IMR-90 (cell line): ENCODE measurements around the gene PDE6B. TPM values are rescaled to one million over a fixed set of nuclear protein-coding genes. Genes with fewer than 3 reads are reported as not detected.

Source experiments
- ATAC-seq: fragments of 200-7000 bp; cut with Tn5 transposase; 2 replicates; pipeline ENCODE4 v1.9.1; 2020; ENCODE audit warnings: low read depth, mild to moderate bottlenecking, moderate library complexity
- BruUV-seq: library from RNA; stranded (reverse); fragments of 400-500 nt; replicated peaks from 2 replicates; lab custom pipeline; 2021; lab: Mats Ljungman, UMichigan
- CTCF ChIA-PET: fragments of 300-600 bp; formaldehyde crosslinking; extraction: SDS; loops from one replicate; lab custom pipeline; 2021; ENCODE audit warnings: antibody characterized with exemption; lab: Yijun Ruan, JAX
- POLR2A ChIA-PET: fragments of 300-600 bp; sonication (Branson Sonifier 250); formaldehyde crosslinking; loops from one replicate; lab custom pipeline; 2022; ENCODE audit warnings: antibody characterized with exemption; ENCODE audit not compliant: unreplicated experiment; lab: Charles Lee
- DNase-seq: peaks from one replicate; pipeline ENCODE4 v3.0.0; 2013
- H2AFZ ChIP-seq: replicated peaks from 2 replicates; pipeline ENCODE3; 2013; ENCODE audit warnings: low read length, mild to moderate bottlenecking; ENCODE audit not compliant: poor library complexity
- H2AK5ac ChIP-seq: 2 replicates; pipeline ENCODE4 v1.6.1; 2013; ENCODE audit warnings: low read depth, low read length, inconsistent platforms
- H2AK9ac ChIP-seq: replicated peaks from 2 replicates; pipeline ENCODE3; 2013; ENCODE audit warnings: mild to moderate bottlenecking, low read depth, low read length, moderate library complexity; ENCODE audit not compliant: poor library complexity
- H2BK120ac ChIP-seq: 2 replicates; pipeline ENCODE4 v1.6.1; 2013; ENCODE audit warnings: low read depth, low read length, inconsistent platforms
- H2BK15ac ChIP-seq: 3 replicates; pipeline ENCODE4 v1.6.1; 2013; ENCODE audit warnings: low read depth, low read length, inconsistent platforms
- H2BK20ac ChIP-seq: 2 replicates; pipeline ENCODE4 v1.6.1; 2013; ENCODE audit warnings: low read depth, mild to moderate bottlenecking, inconsistent platforms, low read length, moderate library complexity
- H2BK5ac ChIP-seq: 2 replicates; pipeline ENCODE4 v1.6.1; 2013; ENCODE audit warnings: mild to moderate bottlenecking, low read depth, low read length, inconsistent platforms; ENCODE audit not compliant: poor library complexity, severe bottlenecking
- H3K14ac ChIP-seq: replicated peaks from 2 replicates; pipeline ENCODE4 v1.6.1; 2013; ENCODE audit warnings: low read depth, low read length, inconsistent platforms
- H3K18ac ChIP-seq: 2 replicates; pipeline ENCODE4 v1.6.1; 2013; ENCODE audit warnings: low read depth, low read length, control low read depth
- H3K23ac ChIP-seq: 2 replicates; pipeline ENCODE4 v1.6.1; 2013; ENCODE audit warnings: low read depth, low read length, inconsistent platforms
- H3K27ac ChIP-seq: 2 replicates; pipeline ENCODE4 v1.5.1; 2013; ENCODE audit warnings: mild to moderate bottlenecking, control low read depth, low read length; ENCODE audit not compliant: insufficient read depth
- H3K27me3 ChIP-seq: 2 replicates; pipeline ENCODE4 v1.6.1; 2013; ENCODE audit warnings: low read length; ENCODE audit not compliant: control insufficient read depth, insufficient read depth
- H3K36me3 ChIP-seq: 2 replicates; pipeline ENCODE4 v1.6.1; 2013; ENCODE audit warnings: low read length, mixed read lengths; ENCODE audit not compliant: control insufficient read depth, insufficient read depth
- H3K4ac ChIP-seq: 2 replicates; pipeline ENCODE4 v1.6.1; 2013; ENCODE audit warnings: low read depth, low read length, inconsistent platforms
- H3K4me1 ChIP-seq: 2 replicates; pipeline ENCODE4 v1.6.1; 2013; ENCODE audit warnings: low read length, mixed read lengths; ENCODE audit not compliant: control insufficient read depth, insufficient read depth
- H3K4me2 ChIP-seq: 2 replicates; pipeline ENCODE4 v1.6.1; 2013; ENCODE audit warnings: low read depth, mild to moderate bottlenecking, control low read depth, low read length, moderate library complexity
- H3K4me3 ChIP-seq: 2 replicates; pipeline ENCODE4 v1.5.1; 2013; ENCODE audit warnings: low read depth, mild to moderate bottlenecking, control low read depth, low read length, moderate library complexity; ENCODE audit not compliant: insufficient read depth
- H3K56ac ChIP-seq: 2 replicates; pipeline ENCODE4 v1.6.1; 2013; ENCODE audit warnings: low read length, inconsistent platforms; ENCODE audit not compliant: insufficient read depth; ENCODE audit errors: extremely low read depth
- H3K79me1 ChIP-seq, 2 experiments: 2 replicates each; pipeline ENCODE4 v1.6.1; 2013; ENCODE audit warnings: low read length in 2 of 2, inconsistent platforms in 1 of 2, low read depth in 1 of 2
- H3K9ac ChIP-seq: 2 replicates; pipeline ENCODE4 v1.6.1; 2013; ENCODE audit warnings: low read depth, low read length, control low read depth
- H3K9me1 ChIP-seq: 2 replicates; pipeline ENCODE4 v1.6.1; 2013; ENCODE audit warnings: low read length, inconsistent platforms; ENCODE audit not compliant: insufficient read depth
- H3K9me3 ChIP-seq: 2 replicates; pipeline ENCODE4 v1.6.1; 2013; ENCODE audit warnings: low read length; ENCODE audit not compliant: control insufficient read depth, insufficient read depth
- H4K20me1 ChIP-seq: 2 replicates; pipeline ENCODE4 v1.6.1; 2013; ENCODE audit warnings: low read length, inconsistent platforms; ENCODE audit not compliant: insufficient read depth
- H4K5ac ChIP-seq: 2 replicates; pipeline ENCODE4 v1.6.1; 2013; ENCODE audit warnings: mild to moderate bottlenecking, low read depth, low read length, control low read depth
- H4K8ac ChIP-seq, 2 experiments: 2 replicates each; pipeline ENCODE4 v1.6.1; 2013; ENCODE audit warnings: low read depth in 2 of 2, low read length in 2 of 2, control low read depth in 1 of 2, inconsistent platforms in 1 of 2
- H4K91ac ChIP-seq: 2 replicates; pipeline ENCODE4 v1.6.1; 2013; ENCODE audit warnings: low read depth, low read length, inconsistent platforms; ENCODE audit not compliant: insufficient read depth
- BHLHE40 ChIP-seq: fragments of 150-350 bp; IDR thresholded peaks from 2 replicates; pipeline ENCODE4 v1.6.1; 2016; ENCODE audit warnings: mild to moderate bottlenecking, low read depth, low read length
- CEBPB ChIP-seq: IDR thresholded peaks from 2 replicates; pipeline ENCODE4 v1.6.1; 2012; ENCODE audit warnings: low read depth, low read length, improper control_type of control experiment
- CHD1 ChIP-seq: IDR thresholded peaks from 2 replicates; pipeline ENCODE4 v1.6.1; 2012; ENCODE audit warnings: low read depth, low read length, improper control_type of control experiment
- MAFK ChIP-seq: IDR thresholded peaks from 2 replicates; pipeline ENCODE4 v1.6.1; 2012; ENCODE audit warnings: low read depth, low read length, improper control_type of control experiment
- MXI1 ChIP-seq: IDR thresholded peaks from 2 replicates; pipeline ENCODE4 v1.6.1; 2012; ENCODE audit warnings: low read depth, mild to moderate bottlenecking, low read length, moderate library complexity, borderline replicate concordance
- NFE2L2 ChIP-seq: fragments of 150-350 bp; IDR thresholded peaks from 2 replicates; pipeline ENCODE4 v1.6.1; 2016; ENCODE audit warnings: low read depth, mild to moderate bottlenecking, low read length
- POLR2A ChIP-seq: IDR thresholded peaks from 2 replicates; pipeline ENCODE4 v1.6.1; 2012; ENCODE audit warnings: mild to moderate bottlenecking, low read depth, low read length
- RAD21 ChIP-seq: IDR thresholded peaks from 2 replicates; pipeline ENCODE4 v1.6.1; 2012; ENCODE audit warnings: low read length, improper control_type of control experiment
- RCOR1 ChIP-seq: IDR thresholded peaks from 2 replicates; pipeline ENCODE4 v1.6.1; 2012; ENCODE audit warnings: mild to moderate bottlenecking, low read length, improper control_type of control experiment; ENCODE audit not compliant: insufficient replicate concordance
- RFX5 ChIP-seq: IDR thresholded peaks from 2 replicates; pipeline ENCODE4 v1.8.0; 2012; ENCODE audit warnings: low read depth, mild to moderate bottlenecking, low read length, moderate library complexity
- whole genome bisulfite sequencing, 2 experiments: methylation state at CpG; one replicate each; pipeline versions ENCODE4 v1.1.5 to v1.1.7; 2013; ENCODE audit warnings: missing lambda C conversion rate in 2 of 2; ENCODE audit not compliant: insufficient read length in 1 of 2; ENCODE audit errors: extremely low coverage in 2 of 2; 5-methylcytosine and 5-hydroxymethylcytosine counted together
- dilution Hi-C: fragments of 300-500 bp; cut with HindIII; formaldehyde crosslinking; loops from one replicate; pipeline ENCODE4 v1.14.3; 2018; ENCODE audit warnings: low sequenced_read_pairs; ENCODE audit not compliant: unreplicated experiment
- in situ Hi-C: fragments of 300-500 bp; cut with MboI; formaldehyde crosslinking; loops from 3 replicates; pipeline ENCODE4 v1.14.3; 2019; ENCODE audit warnings: low sequenced_read_pairs, inconsistent platforms, mixed read lengths
- intact Hi-C: fragments of 100-400 bp; cut with micrococcal nuclease; formaldehyde crosslinking; loops from 2 replicates; pipeline ENCODE4 v1.10.0; 2022
- polyA plus RNA-seq, 3 experiments: library from polyadenylated mRNA; depleted of rRNA; stranded (reverse); fragments of >200 nt; gene quantifications; 2 replicates each; pipeline ENCODE4 v1.2.3, GENCODE V29; 2012; ENCODE audit warnings: low replicate concordance in 1 of 3
- total RNA-seq: library from RNA; depleted of rRNA; stranded (reverse); fragments of >200 nt; gene quantifications from 2 replicates; pipeline ENCODE4 v1.2.3, GENCODE V29; 2012
- TF ChIP-seq, protein P1 (sequence below): conservative IDR thresholded peaks from 2 replicates; pipeline ENCODE4 v1.5.1; 2012; ENCODE audit warnings: mild to moderate bottlenecking, low read depth, low read length, improper control_type of control experiment
- TF ChIP-seq, protein P2 (sequence below): fragments of 150-350 bp; IDR thresholded peaks from 2 replicates; pipeline ENCODE4 v1.6.1; 2016; ENCODE audit warnings: low read depth, mild to moderate bottlenecking, low read length, moderate library complexity, borderline replicate concordance
- TF ChIP-seq, protein P3 (sequence below): fragments of 150-350 bp; IDR thresholded peaks from 2 replicates; pipeline ENCODE4 v1.6.1; 2017; ENCODE audit warnings: mild to moderate bottlenecking, antibody characterized with exemption, low read length, low read depth

The PDE6B gene
- total and polyA plus RNA-seq, 2 of the 4 experiments (the other 2 are of a cell fraction), result under 0.01 TPM; not detected in 1

DNA sequence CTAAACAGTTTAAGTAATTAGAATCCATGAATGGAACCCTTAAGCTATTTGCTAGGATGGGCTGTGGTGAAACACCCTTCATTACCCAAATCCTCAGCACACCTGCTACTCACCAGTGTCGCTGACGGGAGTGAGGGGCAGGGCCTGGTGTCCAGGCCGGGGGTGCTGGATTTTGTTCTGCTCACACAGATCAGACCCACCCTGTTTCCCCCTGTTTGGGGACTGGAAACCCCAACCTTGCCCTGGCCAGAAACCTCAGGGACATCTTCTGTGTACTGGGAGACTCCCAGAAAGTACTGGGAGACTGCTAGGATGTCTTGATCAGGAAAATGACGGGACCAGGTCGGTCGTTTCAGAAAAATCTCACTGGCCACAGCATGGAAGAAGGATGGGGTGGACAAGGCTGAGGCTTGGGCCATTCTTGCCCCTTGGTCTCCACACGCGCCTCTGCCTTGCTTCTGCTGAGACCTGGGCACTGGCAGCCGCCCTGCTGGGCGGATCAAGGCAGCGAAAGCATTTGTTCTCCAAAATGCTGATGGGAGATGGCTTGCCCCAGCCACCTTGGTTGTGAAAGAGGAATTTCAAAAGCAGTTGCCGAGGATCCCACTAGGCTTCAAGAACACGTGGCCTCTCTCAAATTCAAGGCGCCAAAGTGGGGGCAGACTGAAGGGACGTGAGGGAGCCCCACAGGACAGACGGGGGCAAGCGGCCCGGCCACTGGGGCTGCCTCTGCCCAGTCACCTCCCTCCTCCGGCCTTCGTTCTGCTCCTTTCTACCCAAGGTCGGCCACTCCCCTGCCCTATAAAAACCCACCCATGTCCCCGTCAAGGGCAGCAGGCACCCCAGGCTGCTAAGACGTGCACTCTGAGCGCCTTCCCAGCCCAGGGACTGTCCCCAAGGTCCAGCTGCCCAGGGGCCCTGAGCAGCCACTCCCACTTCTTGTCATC, 23.5 kb upstream of the PDE6B start (continued):
- TF ChIP-seq, protein P1, sequence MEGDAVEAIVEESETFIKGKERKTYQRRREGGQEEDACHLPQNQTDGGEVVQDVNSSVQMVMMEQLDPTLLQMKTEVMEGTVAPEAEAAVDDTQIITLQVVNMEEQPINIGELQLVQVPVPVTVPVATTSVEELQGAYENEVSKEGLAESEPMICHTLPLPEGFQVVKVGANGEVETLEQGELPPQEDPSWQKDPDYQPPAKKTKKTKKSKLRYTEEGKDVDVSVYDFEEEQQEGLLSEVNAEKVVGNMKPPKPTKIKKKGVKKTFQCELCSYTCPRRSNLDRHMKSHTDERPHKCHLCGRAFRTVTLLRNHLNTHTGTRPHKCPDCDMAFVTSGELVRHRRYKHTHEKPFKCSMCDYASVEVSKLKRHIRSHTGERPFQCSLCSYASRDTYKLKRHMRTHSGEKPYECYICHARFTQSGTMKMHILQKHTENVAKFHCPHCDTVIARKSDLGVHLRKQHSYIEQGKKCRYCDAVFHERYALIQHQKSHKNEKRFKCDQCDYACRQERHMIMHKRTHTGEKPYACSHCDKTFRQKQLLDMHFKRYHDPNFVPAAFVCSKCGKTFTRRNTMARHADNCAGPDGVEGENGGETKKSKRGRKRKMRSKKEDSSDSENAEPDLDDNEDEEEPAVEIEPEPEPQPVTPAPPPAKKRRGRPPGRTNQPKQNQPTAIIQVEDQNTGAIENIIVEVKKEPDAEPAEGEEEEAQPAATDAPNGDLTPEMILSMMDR, result no peak

DNA sequence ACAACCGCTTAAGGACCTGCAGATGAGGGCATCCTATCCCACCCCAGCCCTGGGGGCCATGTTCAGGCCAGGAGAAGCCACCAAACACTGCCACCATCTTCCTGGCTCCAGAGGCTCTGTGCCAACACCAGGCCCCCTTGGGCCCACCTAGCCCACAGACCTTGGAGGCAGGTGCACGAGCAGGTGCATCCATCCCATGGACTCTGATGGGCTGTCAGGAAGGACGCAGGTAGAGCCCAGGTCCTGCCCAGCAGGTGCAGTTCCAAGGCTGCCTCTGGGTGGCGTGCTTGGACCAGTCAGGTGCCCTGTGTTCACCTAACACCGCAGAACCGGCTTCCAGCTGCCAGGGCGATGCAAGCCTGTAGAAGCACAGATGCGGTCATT, 22.8 kb upstream of the PDE6B start:
- ATAC-seq (0 out of 2 replicates have a peak, but pooled peaks have one; percentile 24), DNase-seq (no peak)
- intact Hi-C loops, result no loop called here
- no peak overlapping the region for H2BK20ac ChIP-seq
- no peak overlapping the region for H3K9ac ChIP-seq
- H2AK9ac ChIP-seq, result peak overlapping the region; percentile 48
- H2BK120ac ChIP-seq, result no peak overlapping the region
- no peaks in the 10 kb centered on the region for H3K4me1 ChIP-seq
- in situ Hi-C loops, result no loop called here
- H2AFZ ChIP-seq, result no peak overlapping the region
- H3K9me1 ChIP-seq, result no peaks in the 10 kb centered on the region
- H2BK15ac ChIP-seq, result no peak overlapping the region
- H3K27me3 ChIP-seq, result no peaks in the 10 kb centered on the region
- no peak overlapping the region for H3K56ac ChIP-seq
- H4K5ac ChIP-seq, result no peak overlapping the region
- WGBS, 2 experiments, result 26% methylated on average over 7 of the region's 8 CpGs; no CpG with 5 or more reads in 1 of the 2 experiments
- no peaks in the 10 kb centered on the region for H3K36me3 ChIP-seq
- H3K79me1 ChIP-seq, result no peaks in the 10 kb centered on the region
- no peak overlapping the region for H2BK5ac ChIP-seq
- H3K18ac ChIP-seq, result no peak overlapping the region
- ChIA-PET CTCF (no interaction called here), POLR2A (no interaction called here)
- no peaks in the 10 kb centered on the region for H4K20me1 ChIP-seq
- H3K14ac ChIP-seq, result no peak overlapping the region
- H3K4me2 ChIP-seq, result no peak overlapping the region
- no peak overlapping the region for H3K23ac ChIP-seq
- dilution Hi-C loops, result no loop called here
- H4K8ac ChIP-seq, result no peak overlapping the region
- H3K27ac ChIP-seq, result no peak overlapping the region
- no peak overlapping the region for H3K4ac ChIP-seq
- H4K91ac ChIP-seq, result no peak overlapping the region
- H3K9me3 ChIP-seq, result peaks cover 7% of the 10 kb centered on the region
- H3K4me3 ChIP-seq, result no peak overlapping the region
- BruUV-seq, result no TSS peak
- no peak overlapping the region for H2AK5ac ChIP-seq
- TF ChIP-seq POLR2A (no peak), MXI1 (no peak), MAFK (no peak), CEBPB (no peak), RAD21 (no peak), CHD1 (no peak), RCOR1 (no peak), RFX5 (no peak), NFE2L2 (no peak), BHLHE40 (no peak)
- TF ChIP-seq, protein P2, sequence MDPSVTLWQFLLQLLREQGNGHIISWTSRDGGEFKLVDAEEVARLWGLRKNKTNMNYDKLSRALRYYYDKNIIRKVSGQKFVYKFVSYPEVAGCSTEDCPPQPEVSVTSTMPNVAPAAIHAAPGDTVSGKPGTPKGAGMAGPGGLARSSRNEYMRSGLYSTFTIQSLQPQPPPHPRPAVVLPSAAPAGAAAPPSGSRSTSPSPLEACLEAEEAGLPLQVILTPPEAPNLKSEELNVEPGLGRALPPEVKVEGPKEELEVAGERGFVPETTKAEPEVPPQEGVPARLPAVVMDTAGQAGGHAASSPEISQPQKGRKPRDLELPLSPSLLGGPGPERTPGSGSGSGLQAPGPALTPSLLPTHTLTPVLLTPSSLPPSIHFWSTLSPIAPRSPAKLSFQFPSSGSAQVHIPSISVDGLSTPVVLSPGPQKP, result no peak
- TF ChIP-seq, protein P3, sequence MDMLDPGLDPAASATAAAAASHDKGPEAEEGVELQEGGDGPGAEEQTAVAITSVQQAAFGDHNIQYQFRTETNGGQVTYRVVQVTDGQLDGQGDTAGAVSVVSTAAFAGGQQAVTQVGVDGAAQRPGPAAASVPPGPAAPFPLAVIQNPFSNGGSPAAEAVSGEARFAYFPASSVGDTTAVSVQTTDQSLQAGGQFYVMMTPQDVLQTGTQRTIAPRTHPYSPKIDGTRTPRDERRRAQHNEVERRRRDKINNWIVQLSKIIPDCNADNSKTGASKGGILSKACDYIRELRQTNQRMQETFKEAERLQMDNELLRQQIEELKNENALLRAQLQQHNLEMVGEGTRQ, result no peak
